Right atrium auricular region (tissue), 2 donors: ENCODE results near the gene NKX1-1. TPM values are rescaled to one million over a fixed set of nuclear protein-coding genes. Genes with fewer than 3 reads are reported as not detected.

ENCODE experiments used
- DNase-seq: peaks from one replicate; pipeline ENCODE4 v3.0.0-alpha.2; 2019; ENCODE audit warnings: low spot score
- H3K27ac ChIP-seq, 2 donors: fragments of 200-600 bp; sonication (generic); 1 replicate in 1 of 2; 2 replicates in 1 of 2; pipeline ENCODE4 v1.5.1; 2016 to 2019
- H3K27me3 ChIP-seq, 2 donors: fragments of 200-600 bp; sonication (generic); one replicate each; pipeline versions ENCODE4 v1.5.1 to v1.6.0; 2017 to 2019
- H3K36me3 ChIP-seq: fragments of 200-600 bp; sonication (generic); one replicate; pipeline ENCODE4 v1.5.1; 2016
- H3K4me1 ChIP-seq, 2 donors: fragments of 200-600 bp; sonication (generic); one replicate each; pipeline versions ENCODE4 v1.5.1 to v1.6.0; 2017 to 2019
- H3K4me3 ChIP-seq, 2 donors: fragments of 200-600 bp; sonication (generic); 1 replicate in 1 of 2; 2 replicates in 1 of 2; pipeline ENCODE4 v1.5.1; 2017 to 2019; ENCODE audit warnings: mild to moderate bottlenecking in 1 of 2, moderate library complexity in 1 of 2
- H3K9me3 ChIP-seq, 2 donors: fragments of 200-600 bp; sonication (generic); one replicate each; pipeline ENCODE4 v1.5.1; 2019
- CTCF ChIP-seq, 2 donors: fragments of 200-600 bp; sonication (generic); IDR thresholded peaks; one replicate each; pipeline ENCODE4 v1.5.1; 2019; ENCODE audit warnings: antibody characterized with exemption in 2 of 2
- total RNA-seq, 2 donors: library from RNA; depleted of rRNA; stranded (reverse); fragments of >200 nt; gene quantifications; one replicate each; pipeline ENCODE4 v1.1.0, GENCODE V29; 2016

NKX1-1 gene
- total RNA-seq, 2 donors from 2014 or later: not detected

- DNase-seq: no peak
- H3K36me3 ChIP-seq: peaks cover 5% of the 10 kb centered on the region
Observed at GRCh38 chr4:1367230-1367935, 38.9 kb downstream of the NKX1-1 start.

GRCh38 chr4:1366371-1367229 lies 39.6 kb downstream of the NKX1-1 start:
- no peak for DNase-seq
- Histone ChIP-seq H3K4me1 (no peaks in the 10 kb centered on the region), H3K36me3 (peaks cover 5% of the 10 kb centered on the region), H3K9me3 (no peaks in the 10 kb centered on the region), H3K27ac (no peak overlapping the region), H3K4me3 (no peak overlapping the region), H3K27me3 (no peaks in the 10 kb centered on the region)
- no peak for TF ChIP-seq CTCF (IDR thresholded peaks at IDR 0.05)

More at GRCh38 chr4:1367230-1367935, 38.9 kb downstream of the NKX1-1 start:
- Histone ChIP-seq H3K4me1 (no peaks in the 10 kb centered on the region), H3K9me3 (no peaks in the 10 kb centered on the region), H3K4me3 (no peak overlapping the region), H3K27me3 (no peaks in the 10 kb centered on the region), H3K27ac (no peak overlapping the region)
- TF ChIP-seq CTCF (IDR thresholded peaks at IDR 0.05): no peak

GRCh38 chr4:1365271-1366178 lies 40.7 kb downstream of the NKX1-1 start:
- H3K36me3 ChIP-seq: peaks cover 5% of the 10 kb centered on the region
- H3K27ac ChIP-seq: no peak overlapping the region
- H3K4me3 ChIP-seq: no peak overlapping the region
- no peaks in the 10 kb centered on the region for H3K9me3 ChIP-seq
- no peaks in the 10 kb centered on the region for H3K27me3 ChIP-seq
- no peak for DNase-seq
- no peak for TF ChIP-seq CTCF (IDR thresholded peaks at IDR 0.05)
- H3K4me1 ChIP-seq: no peaks in the 10 kb centered on the region

- no peak overlapping the region for H3K27ac ChIP-seq
- DNase-seq: no peak
- no peak overlapping the region for H3K4me3 ChIP-seq
- peaks cover 5% of the 10 kb centered on the region for H3K36me3 ChIP-seq
- no peaks in the 10 kb centered on the region for H3K27me3 ChIP-seq
- H3K9me3 ChIP-seq: no peaks in the 10 kb centered on the region
- no peak for TF ChIP-seq CTCF (IDR thresholded peaks at IDR 0.05)
- H3K4me1 ChIP-seq: no peaks in the 10 kb centered on the region
Observed at GRCh38 chr4:1364748-1365147, 41.5 kb downstream of the NKX1-1 start.

- Histone ChIP-seq H3K9me3 (no peaks in the 10 kb centered on the region), H3K4me3 (no peak overlapping the region), H3K36me3 (peaks cover 5% of the 10 kb centered on the region), H3K27ac (no peak overlapping the region), H3K4me1 (no peaks in the 10 kb centered on the region), H3K27me3 (no peaks in the 10 kb centered on the region)
- DNase-seq: no peak
- TF ChIP-seq CTCF (IDR thresholded peaks at IDR 0.05): no peak
Observed at GRCh38 chr4:1364217-1364616, 42.0 kb downstream of the NKX1-1 start.
